ENCODE measurements around the gene PPP1R27.

The PPP1R27 gene

DNA sequence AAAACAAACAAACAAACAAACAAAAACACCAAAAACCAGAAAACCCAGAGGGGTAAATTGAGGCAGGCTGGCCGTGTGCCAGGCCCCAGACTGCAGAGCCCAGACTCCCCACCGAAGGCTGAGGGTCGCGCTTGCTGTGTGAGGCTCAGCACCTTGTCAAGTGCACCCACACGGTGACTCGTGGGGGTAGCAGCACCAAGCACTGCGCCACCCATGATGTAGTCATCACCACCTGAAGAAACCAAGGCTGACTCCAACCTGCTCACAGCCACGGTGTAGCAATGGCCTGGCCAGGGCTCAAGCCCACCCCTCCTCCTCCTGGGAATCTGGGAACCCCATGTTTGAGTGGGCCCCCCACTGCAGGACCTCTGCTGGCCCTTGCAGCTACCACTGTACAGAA is 13.7 kb downstream of the PPP1R27 start:
- DNase-seq = no peak

DNA sequence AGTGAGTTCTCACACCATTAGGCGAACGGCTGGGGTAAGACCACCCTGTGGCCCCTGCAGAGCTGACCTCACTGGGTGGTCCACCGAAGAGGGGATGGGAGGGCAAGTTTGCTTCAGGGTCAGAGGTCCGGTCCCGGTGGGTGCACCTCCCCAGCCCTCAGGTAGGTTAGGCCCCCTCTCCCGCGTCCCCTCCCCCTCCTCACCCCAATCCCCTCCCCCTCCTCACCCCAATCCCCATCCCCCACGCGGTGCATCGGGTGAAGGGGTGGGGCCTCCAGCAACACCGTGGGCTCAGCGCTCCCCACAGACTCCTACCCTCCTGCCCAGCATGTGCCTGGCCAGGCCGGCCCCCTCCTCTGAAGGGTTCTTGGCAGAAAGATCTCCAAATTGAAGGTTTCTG is 15.1 kb downstream of the PPP1R27 start:
- no peak for ATAC-seq
- no peak for DNase-seq

More for the DNA sequence above, 13.7 kb downstream of the PPP1R27 start:
- ATAC-seq = peak; percentile 20

DNA sequence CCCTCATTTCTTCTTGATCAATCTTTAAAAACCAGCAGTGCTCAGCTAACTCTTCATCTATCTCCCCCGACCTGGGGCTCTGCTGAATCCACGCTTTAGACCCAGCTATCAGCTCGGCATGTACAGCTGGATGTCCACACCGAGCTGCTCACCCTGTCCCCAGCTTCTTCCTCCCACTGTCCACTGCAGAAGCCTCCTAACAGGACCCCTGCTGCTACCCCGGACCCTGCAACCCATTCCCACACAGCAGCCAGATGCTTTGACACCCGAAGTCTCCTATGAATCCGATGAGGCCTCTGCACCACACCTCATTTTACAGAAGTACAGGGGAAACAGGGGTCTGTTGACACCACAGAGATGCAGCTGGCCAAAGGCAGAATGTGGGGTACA is 17.1 kb downstream of the PPP1R27 start:
- ATAC-seq (no peak), DNase-seq (no peak)

DNA sequence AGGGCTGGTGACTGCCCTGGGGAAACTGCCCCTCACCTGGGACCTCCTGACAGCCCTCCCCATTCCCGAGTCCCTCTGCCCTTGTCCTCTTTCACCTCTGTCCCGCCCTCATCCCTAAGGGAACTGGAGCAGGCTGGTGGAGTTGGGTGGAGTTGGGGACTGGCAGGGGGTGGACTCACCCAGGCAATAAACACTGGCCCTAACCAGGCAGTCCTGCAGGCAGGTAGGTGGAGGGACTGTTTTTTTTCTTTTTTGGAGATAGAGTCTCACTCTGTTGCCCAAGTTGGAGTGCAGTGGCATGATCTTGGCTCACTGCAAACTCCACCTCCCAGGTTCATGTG is 19.2 kb downstream of the PPP1R27 start:
- no peak for ATAC-seq
- no peak for DNase-seq

DNA sequence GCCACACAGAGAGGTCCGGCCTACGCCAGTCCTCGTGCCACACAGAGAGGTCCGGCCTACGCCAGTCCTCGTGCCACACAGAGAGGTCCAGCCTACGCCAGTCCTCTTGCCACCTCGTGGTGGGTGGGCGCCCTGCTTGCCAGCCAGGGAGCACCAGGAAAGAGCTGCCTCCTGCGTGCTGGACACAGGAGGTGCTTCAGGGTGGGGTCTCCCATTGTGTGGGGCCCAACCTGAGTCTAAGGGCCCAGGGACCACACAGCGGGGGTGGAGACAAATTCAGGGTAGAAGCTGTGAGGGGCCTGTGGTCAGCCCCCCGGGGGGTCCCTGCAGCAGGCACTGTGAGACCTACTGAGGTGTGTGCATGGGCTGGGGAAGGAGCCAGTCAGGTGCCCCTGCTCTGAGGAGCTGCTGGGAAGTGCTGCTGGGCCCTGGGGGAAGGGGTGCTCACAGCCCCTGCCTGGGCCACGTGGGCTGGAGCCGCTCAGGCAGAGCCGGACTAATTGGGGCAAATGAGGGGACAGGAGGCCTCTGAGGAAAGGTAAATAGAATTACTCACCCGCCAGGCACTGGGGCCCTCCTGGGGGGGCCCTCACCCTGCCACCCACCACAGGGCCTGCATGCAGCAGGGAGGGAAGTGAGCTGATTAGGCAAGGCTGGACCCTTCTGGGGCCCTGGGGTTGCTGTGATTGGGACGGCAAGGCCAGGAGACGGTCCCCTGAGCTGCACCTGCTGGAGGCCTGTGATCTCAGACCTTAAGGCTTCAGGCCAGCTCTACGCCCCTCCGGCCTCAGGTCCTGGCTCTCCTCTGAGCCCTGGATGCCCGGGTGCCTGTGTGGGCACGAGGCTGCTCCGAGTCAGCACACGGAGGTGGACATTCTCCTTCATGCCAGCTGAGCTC is 19.9 kb downstream of the PPP1R27 start:
- no peak for DNase-seq
- ATAC-seq = no peak

DNA sequence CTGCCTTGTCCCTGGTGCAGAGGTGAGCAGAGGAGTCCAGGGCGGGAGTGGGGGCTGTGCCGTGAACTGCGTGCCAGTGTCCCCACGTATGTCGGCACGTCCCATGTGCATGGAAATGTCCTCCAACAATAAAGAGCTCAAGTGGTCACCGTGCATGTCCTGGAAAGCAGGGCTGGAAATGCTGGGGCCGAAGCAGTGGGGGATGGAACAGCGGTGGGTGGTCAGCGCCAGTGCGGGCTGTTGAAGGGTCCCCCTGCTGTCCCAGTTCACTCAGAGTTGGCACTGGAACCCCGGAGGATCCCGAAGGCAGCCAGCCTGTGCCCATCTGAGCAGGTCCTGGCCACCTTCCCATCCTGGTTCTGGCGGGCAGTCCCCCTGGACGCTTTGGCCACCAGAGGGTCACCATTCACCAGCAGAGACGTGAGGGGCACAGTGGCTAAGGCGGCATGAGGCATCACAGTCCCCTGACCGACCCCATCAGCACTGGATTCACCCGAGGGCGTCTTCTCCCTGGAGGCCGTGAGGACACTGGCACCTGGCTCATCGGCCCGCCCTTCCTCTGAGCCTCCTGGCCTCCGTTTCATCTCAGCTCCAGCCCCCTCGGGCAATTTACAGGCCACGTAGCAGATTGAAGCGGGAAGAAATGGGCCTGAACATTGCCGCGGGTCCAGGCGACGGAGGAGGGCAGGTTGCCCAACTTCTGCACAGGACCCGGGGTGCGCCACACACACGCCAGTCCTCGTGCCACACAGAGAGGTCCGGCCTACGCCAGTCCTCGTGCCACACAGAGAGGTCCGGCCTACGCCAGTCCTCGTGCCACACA is 20.8 kb downstream of the PPP1R27 start:
- ATAC-seq (no peak), DNase-seq (no peak)

DNA sequence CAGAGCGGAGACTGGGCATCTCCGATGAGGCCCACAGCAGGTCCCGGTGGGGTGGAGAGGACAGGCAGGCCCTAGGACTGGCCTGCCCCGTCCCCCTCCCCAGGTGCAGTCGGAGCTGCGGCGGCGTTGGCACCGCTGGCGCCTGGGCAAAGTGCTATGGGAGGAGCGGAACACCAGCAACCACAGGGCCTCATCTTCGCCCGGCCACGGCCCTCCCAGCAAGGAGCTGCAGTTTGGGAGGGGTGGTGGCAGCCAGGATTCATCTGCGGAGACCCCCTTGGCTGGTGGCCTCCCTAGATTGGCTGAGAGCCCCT is 21.5 kb downstream of the PPP1R27 start:
- DNase-seq = no peak
- ATAC-seq = no peak

DNA sequence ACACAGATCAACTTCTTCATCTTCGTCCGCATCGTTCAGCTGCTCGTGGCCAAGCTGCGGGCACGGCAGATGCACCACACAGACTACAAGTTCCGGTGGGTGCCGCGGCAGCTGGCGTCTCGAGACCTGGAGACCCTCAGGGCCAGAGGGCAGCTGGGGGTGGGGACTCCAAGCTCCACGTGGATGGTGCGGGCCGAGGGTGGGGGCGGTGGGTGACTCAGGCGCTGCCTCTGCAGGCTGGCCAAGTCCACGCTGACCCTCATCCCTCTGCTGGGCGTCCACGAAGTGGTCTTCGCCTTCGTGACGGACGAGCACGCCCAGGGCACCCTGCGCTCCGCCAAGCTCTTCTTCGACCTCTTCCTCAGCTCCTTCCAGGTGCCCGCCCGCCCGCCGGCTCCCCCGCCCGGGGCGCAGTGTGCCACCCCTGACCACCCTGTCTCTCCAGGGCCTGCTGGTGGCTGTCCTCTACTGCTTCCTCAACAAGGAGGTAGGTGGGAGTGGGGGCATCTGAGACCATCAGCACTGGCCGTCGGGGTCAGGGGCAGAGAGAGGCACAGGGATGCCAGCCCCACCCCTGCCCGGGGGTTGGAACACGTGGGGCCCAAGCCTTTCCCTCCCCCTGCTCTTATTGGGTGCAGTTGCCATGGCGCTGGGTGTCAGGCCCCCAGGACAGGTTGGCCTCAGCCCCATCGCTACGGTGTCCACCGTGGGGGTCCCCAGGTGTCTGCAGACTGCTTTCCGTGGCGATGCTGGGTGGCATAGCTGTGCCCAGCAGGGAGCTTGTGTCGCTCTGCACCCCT is 22.1 kb downstream of the PPP1R27 start:
- DNase-seq = no peak
- no peak for ATAC-seq

DNA sequence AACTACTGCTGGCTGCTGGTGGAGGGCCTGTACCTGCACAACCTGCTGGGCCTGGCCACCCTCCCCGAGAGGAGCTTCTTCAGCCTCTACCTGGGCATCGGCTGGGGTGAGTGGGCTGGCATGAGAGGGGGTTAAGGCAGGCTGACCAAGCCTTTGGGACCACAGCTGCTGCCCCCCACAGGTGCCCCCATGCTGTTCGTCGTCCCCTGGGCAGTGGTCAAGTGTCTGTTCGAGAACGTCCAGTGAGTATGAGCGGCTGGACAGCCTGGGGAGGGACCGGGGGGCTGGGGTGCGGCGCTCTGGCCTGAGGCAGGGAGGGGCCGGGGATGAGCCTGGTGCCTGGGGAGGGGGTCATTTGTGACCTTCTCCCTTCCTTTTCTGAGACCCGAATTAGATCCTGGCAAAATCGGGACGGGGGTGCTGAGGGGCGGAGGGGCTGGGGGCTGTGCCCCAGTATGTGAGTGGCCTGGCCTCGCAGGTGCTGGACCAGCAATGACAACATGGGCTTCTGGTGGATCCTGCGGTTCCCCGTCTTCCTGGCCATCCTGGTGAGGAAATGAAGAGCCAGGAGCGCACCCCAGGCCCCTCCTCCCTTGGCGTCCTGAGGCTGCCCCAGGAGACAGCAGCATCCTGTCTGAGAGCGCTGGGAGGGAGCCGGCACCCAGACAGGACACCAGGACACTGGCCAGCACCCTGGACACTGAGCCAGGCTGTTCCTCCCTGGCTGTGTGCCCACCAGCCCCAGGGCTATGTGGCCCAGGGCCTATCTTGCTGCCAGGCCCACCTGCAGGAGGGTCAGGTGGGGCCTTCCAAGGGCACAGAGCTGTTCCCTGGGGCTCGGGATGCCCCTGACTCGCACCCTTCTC is 22.9 kb downstream of the PPP1R27 start:
- ATAC-seq (no peak), DNase-seq (no peak)

DNA sequence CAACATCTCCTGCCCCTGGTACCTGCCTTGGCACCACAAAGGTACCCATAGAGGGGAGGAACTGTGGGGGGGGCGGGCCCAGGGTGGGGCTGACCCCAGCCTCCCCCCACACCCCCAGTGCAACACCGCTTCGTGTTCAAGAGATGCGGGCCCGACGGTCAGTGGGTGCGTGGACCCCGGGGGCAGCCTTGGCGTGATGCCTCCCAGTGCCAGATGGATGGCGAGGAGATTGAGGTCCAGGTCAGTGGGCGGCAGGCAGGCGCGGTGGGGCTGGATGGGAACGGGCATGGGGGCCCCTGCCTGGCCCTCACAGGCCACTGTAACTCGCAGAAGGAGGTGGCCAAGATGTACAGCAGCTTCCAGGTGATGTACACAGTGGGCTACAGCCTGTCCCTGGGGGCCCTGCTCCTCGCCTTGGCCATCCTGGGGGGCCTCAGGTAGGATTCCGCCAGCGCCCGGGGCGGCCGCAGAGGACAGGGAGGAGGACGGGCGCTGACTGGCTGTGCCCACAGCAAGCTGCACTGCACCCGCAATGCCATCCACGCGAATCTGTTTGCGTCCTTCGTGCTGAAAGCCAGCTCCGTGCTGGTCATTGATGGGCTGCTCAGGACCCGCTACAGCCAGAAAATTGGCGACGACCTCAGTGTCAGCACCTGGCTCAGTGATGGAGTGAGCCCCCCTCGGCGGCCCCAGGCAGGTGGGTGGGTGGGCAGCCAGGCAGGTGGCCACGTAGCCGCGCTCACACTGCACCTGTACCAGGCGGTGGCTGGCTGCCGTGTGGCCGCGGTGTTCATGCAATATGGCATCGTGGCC is 23.8 kb downstream of the PPP1R27 start:
- ATAC-seq (no peak), DNase-seq (no peak)

DNA sequence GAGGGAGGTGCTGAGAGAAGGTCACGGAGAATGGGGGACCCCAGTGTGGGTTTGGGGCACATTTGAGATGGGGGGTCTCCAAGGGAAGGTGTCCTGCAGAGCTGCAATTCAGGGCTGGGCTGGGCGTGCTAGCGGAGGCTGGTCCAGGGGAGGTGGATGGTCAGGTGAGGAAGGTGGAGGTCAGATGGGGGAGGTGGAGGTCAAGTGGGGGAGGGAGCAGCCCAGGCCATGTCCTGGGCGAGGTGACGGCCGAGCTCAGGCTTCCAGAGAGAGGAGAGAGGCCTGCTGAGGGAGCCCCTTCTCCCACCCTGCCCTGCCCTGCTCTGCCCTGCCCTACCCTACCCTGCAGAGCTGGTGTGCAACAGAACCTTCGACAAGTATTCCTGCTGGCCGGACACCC is 24.4 kb downstream of the PPP1R27 start:
- DNase-seq = no peak
- ATAC-seq = no peak

DNA sequence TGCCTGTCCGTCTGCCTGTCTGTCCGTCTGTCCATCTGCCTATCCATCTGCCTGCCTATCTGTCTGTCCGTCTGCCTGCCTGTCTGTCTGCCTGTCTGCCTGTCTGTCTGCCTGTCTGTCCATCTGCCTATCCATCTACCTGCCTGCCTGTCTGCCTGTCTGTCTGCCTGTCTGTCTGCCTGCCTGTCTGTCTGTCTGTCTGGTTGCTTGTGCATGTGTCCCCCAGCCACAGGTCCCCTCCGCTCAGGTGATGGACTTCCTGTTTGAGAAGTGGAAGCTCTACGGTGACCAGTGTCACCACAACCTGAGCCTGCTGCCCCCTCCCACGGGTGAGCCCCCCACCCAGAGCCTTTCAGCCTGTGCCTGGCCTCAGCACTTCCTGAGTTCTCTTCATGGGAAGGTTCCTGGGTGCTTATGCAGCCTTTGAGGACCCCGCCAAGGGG is 25.3 kb downstream of the PPP1R27 start:
- DNase-seq = no peak
- ATAC-seq = no peak

DNA sequence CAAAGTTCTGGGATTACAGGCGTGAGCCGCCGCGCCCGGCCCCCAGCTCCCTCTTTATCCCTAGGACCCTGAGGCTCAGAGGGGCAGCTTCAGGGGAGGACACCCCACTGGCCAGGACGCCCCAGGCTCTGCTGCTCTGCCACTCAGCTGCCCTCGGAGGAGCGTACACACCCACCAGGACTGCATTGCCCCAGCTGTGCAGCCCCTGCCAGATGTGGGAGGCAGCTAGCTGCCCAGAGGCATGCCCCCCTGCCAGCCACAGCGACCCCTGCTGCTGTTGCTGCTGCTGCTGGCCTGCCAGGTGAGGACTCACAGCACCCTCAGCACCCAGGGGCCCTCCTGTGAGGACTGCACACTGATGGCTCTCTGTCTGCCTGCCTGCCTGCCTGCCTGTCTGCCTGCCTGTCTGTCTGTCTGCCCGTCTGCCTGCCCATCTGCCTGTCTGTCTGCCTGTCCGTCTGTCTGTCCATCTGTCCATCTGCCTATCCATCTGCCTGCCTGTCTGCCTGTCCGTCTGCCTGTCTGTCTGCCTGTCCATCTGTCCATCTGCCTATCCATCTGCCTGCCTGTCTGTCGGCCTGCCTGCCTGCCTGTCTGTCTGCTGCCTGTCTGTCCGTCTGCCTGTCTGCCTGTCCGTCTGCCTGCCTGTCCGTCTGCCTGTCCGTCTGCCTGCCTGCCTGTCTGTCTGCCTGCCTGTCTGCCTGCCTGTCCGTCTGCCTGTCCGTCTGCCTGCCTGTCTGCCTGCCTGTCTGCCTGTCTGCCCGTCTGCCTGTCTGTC is 25.9 kb downstream of the PPP1R27 start:
- ATAC-seq (no peak), DNase-seq (no peak)

DNA sequence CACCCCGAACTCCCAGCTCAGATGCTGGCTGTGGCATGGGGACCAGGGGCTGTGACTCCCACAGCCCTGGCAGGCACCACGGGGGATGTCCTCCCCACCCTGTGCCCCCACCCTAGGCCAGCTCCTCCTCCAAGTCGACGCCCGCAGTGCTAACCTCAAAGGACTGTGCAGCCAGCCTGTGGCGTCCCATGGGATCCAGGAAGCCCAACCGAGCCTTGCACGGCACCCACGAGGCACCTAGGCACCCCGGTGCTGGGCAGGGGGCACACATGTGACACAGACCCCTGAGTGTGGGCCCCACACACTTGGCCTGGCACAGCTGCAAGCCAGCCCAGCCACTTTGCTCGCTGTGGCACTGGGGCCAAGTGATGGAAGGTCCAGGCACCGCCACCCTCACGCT is 27.0 kb downstream of the PPP1R27 start:
- ATAC-seq (no peak), DNase-seq (no peak)

DNA sequence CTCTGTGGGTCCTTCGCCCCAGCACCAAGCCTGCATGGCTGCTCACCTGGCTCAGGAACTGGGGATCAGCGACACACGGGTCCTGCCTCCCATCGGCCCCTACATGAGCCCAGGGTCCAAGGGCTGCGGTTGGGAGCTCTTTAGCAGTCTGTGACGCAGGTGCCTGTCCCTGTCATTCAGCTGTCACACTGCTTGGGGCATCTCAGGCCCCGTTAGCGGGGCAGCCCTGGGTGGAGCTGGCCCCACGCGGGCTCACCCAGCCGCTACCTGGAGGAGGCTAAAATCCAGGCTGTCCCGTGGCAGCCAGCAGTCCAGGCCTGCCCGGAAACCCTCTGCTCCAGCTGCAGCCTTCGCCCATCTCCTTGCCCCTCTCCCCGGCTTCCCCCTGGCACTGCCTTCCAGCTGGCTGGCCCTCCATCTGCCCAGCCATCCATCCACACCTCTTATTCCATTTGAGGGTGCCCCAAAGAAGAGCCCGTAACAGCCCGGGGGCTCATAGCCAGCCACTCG is 27.6 kb downstream of the PPP1R27 start:
- ATAC-seq (no peak), DNase-seq (no peak)

DNA sequence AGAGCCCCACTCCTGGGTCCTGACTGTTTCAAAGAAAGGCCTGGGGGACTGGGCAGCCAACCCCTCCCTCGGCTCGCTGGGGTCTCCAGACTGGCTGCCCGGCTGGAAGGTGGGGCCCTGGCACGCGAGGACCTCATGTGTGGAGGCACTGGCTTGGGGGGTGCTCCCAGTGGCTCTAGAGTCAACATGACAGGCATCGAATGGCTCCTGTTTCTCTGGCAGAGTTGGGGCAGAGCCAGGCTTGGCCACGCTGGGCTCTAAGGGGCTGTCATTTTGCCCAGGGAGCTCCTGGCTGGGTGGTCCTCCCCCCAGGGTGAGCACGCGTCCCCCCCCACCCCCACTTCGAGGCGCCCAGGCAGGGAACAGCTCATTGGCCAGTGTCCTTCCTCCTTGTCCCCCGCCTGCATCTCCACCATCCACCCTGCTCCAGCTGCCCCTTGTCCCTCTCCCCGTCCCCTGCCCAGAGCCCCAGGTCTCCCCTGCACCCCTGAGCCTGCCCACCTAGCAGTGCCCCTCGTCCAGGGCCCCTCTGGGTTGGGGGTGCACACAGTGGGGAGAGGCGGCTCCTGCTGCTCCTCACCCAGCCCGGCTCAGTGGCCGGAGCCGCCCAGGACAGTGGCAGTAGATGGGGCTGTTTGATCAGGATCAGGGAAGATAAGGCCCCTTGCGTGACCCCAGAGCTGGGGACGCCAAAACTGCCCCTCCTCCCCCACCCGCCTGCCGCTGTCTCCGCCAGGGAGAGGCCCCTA is 28.2 kb downstream of the PPP1R27 start:
- ATAC-seq (no peak), DNase-seq (no peak)

DNA sequence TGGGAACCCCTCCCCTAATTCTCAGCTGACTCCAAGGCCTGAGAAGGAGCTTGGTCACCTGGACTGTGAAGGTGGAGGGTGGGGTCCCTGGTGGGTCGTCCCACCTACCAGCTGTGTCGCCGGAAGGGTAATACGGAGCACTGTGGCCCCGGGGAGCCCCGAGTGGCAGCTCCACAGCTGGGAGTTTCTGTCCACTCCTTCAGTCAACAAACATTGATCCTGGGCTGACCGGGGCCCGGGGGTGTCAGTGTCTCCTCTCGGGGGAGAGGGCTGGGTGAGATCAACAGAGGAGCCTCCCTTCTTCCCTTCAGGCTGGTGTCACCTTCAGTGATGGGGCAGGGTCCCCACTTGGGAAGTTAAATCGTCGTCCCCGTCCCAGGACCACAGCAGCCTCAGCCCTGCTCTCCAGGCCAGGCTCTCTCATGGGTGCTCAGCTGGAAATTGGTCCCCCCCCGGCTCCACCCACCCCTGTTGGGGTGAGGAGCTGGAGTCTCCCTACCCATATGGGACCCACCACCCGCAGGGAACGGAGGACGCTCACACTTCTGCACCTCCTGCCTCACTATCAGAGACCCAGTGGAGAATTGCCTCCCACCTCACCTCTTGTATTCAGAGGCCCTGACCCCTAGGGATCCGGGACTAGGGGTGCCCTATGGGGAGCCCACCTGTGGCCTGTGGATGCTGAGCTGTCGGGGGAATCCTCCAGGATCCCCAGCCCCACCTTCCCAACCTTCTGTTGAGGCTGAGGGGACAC is 29.0 kb downstream of the PPP1R27 start:
- DNase-seq = no peak
- ATAC-seq = peak; percentile 2

Data from stimulated activated naive CD8-positive, alpha-beta T cell treated with anti-CD3 and anti-CD28 coated beads, Interleukin-15, Interleukin-2, amounts not matched to agents 100 U/mL and 50 U/mL, for 24 hours (primary cell).